Hepatic stellate cell (primary cell): ENCODE results near the gene KIF24.
"Not testable (repeated sequence)": the region's sequence is repeated elsewhere in the genome, so short reads cannot be mapped to it uniquely, and the experiment has no call there.

Source experiments
- DNase-seq: peaks from one replicate; pipeline ENCODE4 v3.0.0; 2011; ENCODE audit warnings: low spot score

Gene KIF24

GRCh38 chr9:34328987-34329832, at the start of gene KIF24, which contains the start of gene NUDT2:
TSS of gene KIF24 (minus strand) at chr9:34329268. CDS start at chr9:34311346, 17,922 bp downstream.
TSS of gene NUDT2 (plus strand) at chr9:34329569. CDS start at chr9:34339040, 9,471 bp downstream.
- DNase-seq: peak; percentile 97

- DNase-seq: no peak
Observed at GRCh38 chr9:34378376-34379060, 49.5 kb upstream of the KIF24 start.

GRCh38 chr9:34377404-34377746, 48.3 kb upstream of the KIF24 start:
- DNase-seq: peak; percentile 47

- peak; percentile 94 for DNase-seq
Observed at GRCh38 chr9:34376596-34377403, 47.7 kb upstream of the KIF24 start, which contains the start of gene MYORG. TSS of gene MYORG (minus strand) at chr9:34376898. CDS start at chr9:34372943, 3,955 bp downstream.

GRCh38 chr9:34375901-34376595, 47.0 kb upstream of the KIF24 start:
- peak; percentile 55 for DNase-seq

GRCh38 chr9:34374905-34375552, 46.0 kb upstream of the KIF24 start:
- DNase-seq: no peak

- no peak for DNase-seq
Observed at GRCh38 chr9:34374339-34374738, 45.3 kb upstream of the KIF24 start.

- no peak for DNase-seq
Observed at GRCh38 chr9:34373749-34374148, 44.7 kb upstream of the KIF24 start.

GRCh38 chr9:34372467-34373011, 43.5 kb upstream of the KIF24 start:
- no peak for DNase-seq

GRCh38 chr9:34371886-34372466, 42.9 kb upstream of the KIF24 start:
- DNase-seq: no peak

GRCh38 chr9:34370970-34371880, 42.2 kb upstream of the KIF24 start:
- DNase-seq: no peak

- no peak for DNase-seq
Observed at GRCh38 chr9:34370335-34370969, 41.4 kb upstream of the KIF24 start.

- no peak for DNase-seq
Observed at GRCh38 chr9:34369636-34370035, 40.6 kb upstream of the KIF24 start.

- not testable (repeated sequence) for DNase-seq
Observed at GRCh38 chr9:34368796-34369195, 39.7 kb upstream of the KIF24 start.

GRCh38 chr9:34367751-34368410, 38.8 kb upstream of the KIF24 start:
- not testable (repeated sequence) for DNase-seq

GRCh38 chr9:34366365-34366764, 37.3 kb upstream of the KIF24 start:
- no peak for DNase-seq

- no peak for DNase-seq
Observed at GRCh38 chr9:34365282-34365681, 36.2 kb upstream of the KIF24 start.

GRCh38 chr9:34363619-34364351, 34.7 kb upstream of the KIF24 start:
- DNase-seq: no peak
